Measurements from ENCODE around the gene PUS7.

DNA sequence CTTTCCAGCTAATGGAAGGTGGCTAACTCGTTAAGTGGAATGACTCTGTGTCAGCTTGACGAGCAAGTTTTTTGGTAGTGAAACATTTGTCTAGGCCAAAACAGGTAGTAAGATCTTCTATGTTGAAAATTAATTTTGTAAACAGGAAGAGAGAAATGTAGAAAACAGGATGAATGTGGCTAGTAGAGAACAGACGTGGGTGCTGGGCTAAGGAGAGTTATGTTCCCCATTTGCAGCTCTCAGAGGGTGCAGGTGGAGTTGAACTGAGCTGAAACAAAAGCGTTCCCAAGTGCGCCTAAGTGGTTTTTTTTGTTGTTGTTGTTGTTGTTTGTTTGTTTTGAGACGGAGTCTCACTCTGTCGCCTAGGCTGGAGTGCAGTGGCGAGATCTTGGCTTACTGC lies 73.9 kb downstream of the PUS7 start:
- TF ChIP-seq CREB1 (IDR thresholded peaks at IDR 0.05; ENCODE audit: low read depth) (no peak), CEBPB (IDR thresholded peaks at IDR 0.05) (no peak), TCF12 (IDR thresholded peaks at IDR 0.05; ENCODE audit: low read depth) (no peak), FOXM1 (IDR thresholded peaks at IDR 0.05; ENCODE audit: borderline replicate concordance, low read depth) (no peak), ZBTB7A (IDR thresholded peaks at IDR 0.05; ENCODE audit: low read depth) (no peak), EP300 (IDR thresholded peaks at IDR 0.05; ENCODE audit: borderline replicate concordance) (no peak), EGR1 (IDR thresholded peaks at IDR 0.05) (no peak), RAD21 (IDR thresholded peaks at IDR 0.05; ENCODE audit: low read depth) (no peak), YY1 (IDR thresholded peaks at IDR 0.05; ENCODE audit: low read depth) (no peak), TAF1 (IDR thresholded peaks at IDR 0.05; ENCODE audit: low read depth) (no peak), TEAD4 (IDR thresholded peaks at IDR 0.05) (no peak)
- TF ChIP-seq, protein P1, sequence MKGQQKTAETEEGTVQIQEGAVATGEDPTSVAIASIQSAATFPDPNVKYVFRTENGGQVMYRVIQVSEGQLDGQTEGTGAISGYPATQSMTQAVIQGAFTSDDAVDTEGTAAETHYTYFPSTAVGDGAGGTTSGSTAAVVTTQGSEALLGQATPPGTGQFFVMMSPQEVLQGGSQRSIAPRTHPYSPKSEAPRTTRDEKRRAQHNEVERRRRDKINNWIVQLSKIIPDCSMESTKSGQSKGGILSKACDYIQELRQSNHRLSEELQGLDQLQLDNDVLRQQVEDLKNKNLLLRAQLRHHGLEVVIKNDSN (IDR thresholded peaks at IDR 0.05): no peak
- TF ChIP-seq, protein P2, sequence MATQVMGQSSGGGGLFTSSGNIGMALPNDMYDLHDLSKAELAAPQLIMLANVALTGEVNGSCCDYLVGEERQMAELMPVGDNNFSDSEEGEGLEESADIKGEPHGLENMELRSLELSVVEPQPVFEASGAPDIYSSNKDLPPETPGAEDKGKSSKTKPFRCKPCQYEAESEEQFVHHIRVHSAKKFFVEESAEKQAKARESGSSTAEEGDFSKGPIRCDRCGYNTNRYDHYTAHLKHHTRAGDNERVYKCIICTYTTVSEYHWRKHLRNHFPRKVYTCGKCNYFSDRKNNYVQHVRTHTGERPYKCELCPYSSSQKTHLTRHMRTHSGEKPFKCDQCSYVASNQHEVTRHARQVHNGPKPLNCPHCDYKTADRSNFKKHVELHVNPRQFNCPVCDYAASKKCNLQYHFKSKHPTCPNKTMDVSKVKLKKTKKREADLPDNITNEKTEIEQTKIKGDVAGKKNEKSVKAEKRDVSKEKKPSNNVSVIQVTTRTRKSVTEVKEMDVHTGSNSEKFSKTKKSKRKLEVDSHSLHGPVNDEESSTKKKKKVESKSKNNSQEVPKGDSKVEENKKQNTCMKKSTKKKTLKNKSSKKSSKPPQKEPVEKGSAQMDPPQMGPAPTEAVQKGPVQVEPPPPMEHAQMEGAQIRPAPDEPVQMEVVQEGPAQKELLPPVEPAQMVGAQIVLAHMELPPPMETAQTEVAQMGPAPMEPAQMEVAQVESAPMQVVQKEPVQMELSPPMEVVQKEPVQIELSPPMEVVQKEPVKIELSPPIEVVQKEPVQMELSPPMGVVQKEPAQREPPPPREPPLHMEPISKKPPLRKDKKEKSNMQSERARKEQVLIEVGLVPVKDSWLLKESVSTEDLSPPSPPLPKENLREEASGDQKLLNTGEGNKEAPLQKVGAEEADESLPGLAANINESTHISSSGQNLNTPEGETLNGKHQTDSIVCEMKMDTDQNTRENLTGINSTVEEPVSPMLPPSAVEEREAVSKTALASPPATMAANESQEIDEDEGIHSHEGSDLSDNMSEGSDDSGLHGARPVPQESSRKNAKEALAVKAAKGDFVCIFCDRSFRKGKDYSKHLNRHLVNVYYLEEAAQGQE (IDR thresholded peaks at IDR 0.05; ENCODE audit: low read depth): no peak
- TF ChIP-seq, protein P3, sequence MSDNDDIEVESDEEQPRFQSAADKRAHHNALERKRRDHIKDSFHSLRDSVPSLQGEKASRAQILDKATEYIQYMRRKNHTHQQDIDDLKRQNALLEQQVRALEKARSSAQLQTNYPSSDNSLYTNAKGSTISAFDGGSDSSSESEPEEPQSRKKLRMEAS (IDR thresholded peaks at IDR 0.05): no peak

Measured in Ishikawa (cell line).